RWPE2 (cell line): Measurements from ENCODE around the gene HSPB6.
A peak's percentile ranks its signal among the peaks of the same experiment; 100 is the strongest.

ENCODE experiments used
- ATAC-seq: fragments of 200-7000 bp; cut with Tn5 transposase; 3 replicates; pipeline ENCODE4 v1.9.1; 2021; ENCODE audit warnings: low read depth
- DNase-seq: peaks from one replicate; pipeline ENCODE4 v3.0.0-alpha.2; 2020; ENCODE audit warnings: low spot score
- H3K27ac ChIP-seq: fragments of 450-650 bp; 2 replicates; pipeline ENCODE4 v1.5.1; 2017; ENCODE audit warnings: mild to moderate bottlenecking; ENCODE audit not compliant: poor library complexity, severe bottlenecking
- H3K27me3 ChIP-seq: fragments of 250-450 bp; sonication (Bioruptor Pico); 2 replicates; pipeline ENCODE4 v1.5.1; 2021; ENCODE audit warnings: mild to moderate bottlenecking, moderate library complexity; ENCODE audit not compliant: insufficient read depth, poor library complexity, severe bottlenecking
- H3K36me3 ChIP-seq: fragments of 250-450 bp; sonication (Bioruptor Pico); 2 replicates; pipeline ENCODE4 v1.5.1; 2020; ENCODE audit warnings: low read depth, mild to moderate bottlenecking, moderate library complexity
- H3K4me1 ChIP-seq: fragments of 250-450 bp; sonication (Bioruptor Pico); 2 replicates; pipeline ENCODE4 v1.5.1; 2021; ENCODE audit warnings: mild to moderate bottlenecking, moderate library complexity; ENCODE audit not compliant: insufficient read depth, poor library complexity, severe bottlenecking
- H3K4me3 ChIP-seq: fragments of 250-450 bp; sonication (Bioruptor Pico); 2 replicates; pipeline ENCODE4 v1.5.1; 2021; ENCODE audit warnings: mild to moderate bottlenecking, moderate library complexity; ENCODE audit not compliant: severe bottlenecking
- H3K9me3 ChIP-seq: fragments of 250-450 bp; sonication (Bioruptor Pico); 2 replicates; pipeline ENCODE4 v1.5.1; 2021; ENCODE audit warnings: mild to moderate bottlenecking, moderate library complexity; ENCODE audit not compliant: severe bottlenecking
- CTCF ChIP-seq: fragments of 450-650 bp; IDR thresholded peaks from one replicate; pipeline ENCODE4 v1.5.1; 2017; ENCODE audit warnings: mild to moderate bottlenecking, moderate library complexity; ENCODE audit not compliant: poor library complexity, severe bottlenecking

HSPB6 gene

GRCh38 chr19:35780717-35781116, 23.9 kb upstream of the HSPB6 start:
- H3K4me3 ChIP-seq: no peak overlapping the region
- no peak overlapping the region for H3K27ac ChIP-seq
- DNase-seq (no peak), ATAC-seq (no peak)
- H3K36me3 ChIP-seq: no peaks in the 10 kb centered on the region
- TF ChIP-seq CTCF: no peak
- no peaks in the 10 kb centered on the region for H3K4me1 ChIP-seq
- no peaks in the 10 kb centered on the region for H3K9me3 ChIP-seq
- no peaks in the 10 kb centered on the region for H3K27me3 ChIP-seq

GRCh38 chr19:35780058-35780457, 23.2 kb upstream of the HSPB6 start:
- TF ChIP-seq CTCF: no peak
- no peak for DNase-seq
- ATAC-seq: no peak
- no peaks in the 10 kb centered on the region for H3K36me3 ChIP-seq
- no peaks in the 10 kb centered on the region for H3K27me3 ChIP-seq
- no peaks in the 10 kb centered on the region for H3K9me3 ChIP-seq
- no peak overlapping the region for H3K27ac ChIP-seq
- H3K4me1 ChIP-seq: no peaks in the 10 kb centered on the region
- no peak overlapping the region for H3K4me3 ChIP-seq

GRCh38 chr19:35779033-35779432, 22.2 kb upstream of the HSPB6 start:
- Histone ChIP-seq H3K9me3 (no peaks in the 10 kb centered on the region), H3K27ac (no peak overlapping the region), H3K36me3 (no peaks in the 10 kb centered on the region), H3K27me3 (no peaks in the 10 kb centered on the region), H3K4me3 (no peak overlapping the region), H3K4me1 (peaks cover 3% of the 10 kb centered on the region)
- no peak for TF ChIP-seq CTCF
- ATAC-seq (no peak), DNase-seq (no peak)

- Histone ChIP-seq H3K27me3 (no peaks in the 10 kb centered on the region), H3K4me1 (peaks cover 3% of the 10 kb centered on the region), H3K36me3 (no peaks in the 10 kb centered on the region), H3K4me3 (no peak overlapping the region), H3K9me3 (no peaks in the 10 kb centered on the region), H3K27ac (no peak overlapping the region)
- TF ChIP-seq CTCF: no peak
- ATAC-seq (no peak), DNase-seq (no peak)
Observed at GRCh38 chr19:35777961-35778360, 21.1 kb upstream of the HSPB6 start.

GRCh38 chr19:35777086-35777841, 20.4 kb upstream of the HSPB6 start:
- Histone ChIP-seq H3K9me3 (no peaks in the 10 kb centered on the region), H3K27me3 (no peaks in the 10 kb centered on the region), H3K36me3 (no peaks in the 10 kb centered on the region), H3K4me1 (peaks cover 3% of the 10 kb centered on the region), H3K4me3 (no peak overlapping the region), H3K27ac (no peak overlapping the region)
- DNase-seq (peak; percentile 50), ATAC-seq (no peak)
- TF ChIP-seq CTCF: no peak
